HEK293 (cell line): Measurements from ENCODE around the gene NECAB2.

Source experiments
- CTCF ChIA-PET: fragments of 350-600 bp; formaldehyde crosslinking; extraction: SDS; loops from one replicate; lab custom pipeline; 2021; ENCODE audit warnings: antibody characterized with exemption; lab: Yijun Ruan, JAX
- POLR2A ChIA-PET: fragments of 300-600 bp; formaldehyde crosslinking; extraction: SDS; loops from one replicate; lab custom pipeline; 2020; ENCODE audit warnings: antibody characterized with exemption, inconsistent platforms; lab: Yijun Ruan, JAX
- H3K27ac ChIP-seq: fragments of 200-500 bp; sonication (Bioruptor generic); 2 replicates; pipeline ENCODE4 v1.5.1; 2014; ENCODE audit warnings: low read depth, low read length, control low read depth, inconsistent platforms; ENCODE audit errors: extremely low read depth
- H3K36me3 ChIP-seq, 2 experiments: fragments of 200-500 bp in 1 of 2; sonication (Bioruptor generic) in 1 of 2; 1 replicate in 1 of 2; 2 replicates in 1 of 2; pipeline ENCODE4 v1.5.1; 2014 to 2017; ENCODE audit warnings: inconsistent platforms in 2 of 2, low read length in 2 of 2; ENCODE audit not compliant: control insufficient read depth in 2 of 2, insufficient read depth in 1 of 2
- H3K4me1 ChIP-seq: fragments of 200-500 bp; sonication (Bioruptor generic); 2 replicates; pipeline ENCODE4 v1.5.1; 2014; ENCODE audit warnings: mild to moderate bottlenecking, low read length, inconsistent platforms; ENCODE audit not compliant: control insufficient read depth, insufficient read depth
- H3K4me3 ChIP-seq: 2 replicates; pipeline ENCODE4 v1.5.1; 2011; ENCODE audit warnings: low read depth, mild to moderate bottlenecking, control low read depth, low read length, moderate library complexity
- H3K9me3 ChIP-seq: fragments of 200-500 bp; sonication (Bioruptor generic); 2 replicates; pipeline ENCODE4 v1.5.1; 2014; ENCODE audit warnings: low read depth, low read length, inconsistent platforms; ENCODE audit not compliant: control insufficient read depth, insufficient read depth
- GLIS2 ChIP-seq: fragments of 450-650 bp; formaldehyde crosslinking; IDR thresholded peaks from 2 replicates; pipeline ENCODE4 v1.5.1; 2016; ENCODE audit warnings: missing biosample characterization, missing genetic modification characterization
- REST ChIP-seq: fragments of 450-650 bp; formaldehyde crosslinking; IDR thresholded peaks from 2 replicates; pipeline ENCODE4 v1.5.1; 2016; ENCODE audit warnings: missing biosample characterization, missing genetic modification characterization
- ZFP37 ChIP-seq: fragments of 450-650 bp; formaldehyde crosslinking; IDR thresholded peaks from 2 replicates; pipeline ENCODE4 v1.5.1; 2016; ENCODE audit warnings: missing biosample characterization, missing genetic modification characterization
- ZNF19 ChIP-seq: fragments of 450-650 bp; formaldehyde crosslinking; IDR thresholded peaks from 2 replicates; pipeline ENCODE4; 2016; ENCODE audit warnings: missing biosample characterization, missing genetic modification characterization, low read depth
- ZNF202 ChIP-seq: fragments of 450-650 bp; formaldehyde crosslinking; IDR thresholded peaks from 2 replicates; pipeline ENCODE4 v1.5.1; 2016; ENCODE audit warnings: missing biosample characterization, missing genetic modification characterization, borderline replicate concordance
- ZNF302 ChIP-seq: fragments of 450-650 bp; formaldehyde crosslinking; IDR thresholded peaks from 2 replicates; pipeline ENCODE4 v1.5.1; 2016; ENCODE audit warnings: missing biosample characterization, missing genetic modification characterization, low read depth
- ZNF473 ChIP-seq: fragments of 450-650 bp; formaldehyde crosslinking; IDR thresholded peaks from 2 replicates; pipeline ENCODE4 v1.5.1; 2017; ENCODE audit warnings: missing biosample characterization, missing genetic modification characterization
- ZNF555 ChIP-seq: fragments of 450-650 bp; formaldehyde crosslinking; conservative IDR thresholded peaks from 2 replicates; pipeline ENCODE4 v1.5.1; 2017; ENCODE audit warnings: missing biosample characterization, mild to moderate bottlenecking, missing genetic modification characterization, inconsistent platforms
- ZNF621 ChIP-seq: fragments of 450-650 bp; formaldehyde crosslinking; IDR thresholded peaks from 2 replicates; pipeline ENCODE4 v1.5.1; 2017; ENCODE audit warnings: missing biosample characterization, missing genetic modification characterization
- ZNF623 ChIP-seq: fragments of 450-650 bp; formaldehyde crosslinking; IDR thresholded peaks from 2 replicates; pipeline ENCODE4 v1.5.1; 2016; ENCODE audit warnings: missing biosample characterization, missing genetic modification characterization
- ZNF629 ChIP-seq: fragments of 450-650 bp; formaldehyde crosslinking; IDR thresholded peaks from 2 replicates; pipeline ENCODE4 v1.5.1; 2017; ENCODE audit warnings: missing biosample characterization, missing genetic modification characterization
- ZNF664 ChIP-seq: fragments of 450-650 bp; formaldehyde crosslinking; IDR thresholded peaks from 2 replicates; pipeline ENCODE4 v1.5.1; 2016; ENCODE audit warnings: missing biosample characterization, missing genetic modification characterization
- TF ChIP-seq, protein P1 (sequence below): fragments of 450-650 bp; formaldehyde crosslinking; IDR thresholded peaks from 2 replicates; pipeline ENCODE4 v1.5.1; 2016; ENCODE audit warnings: missing biosample characterization, missing genetic modification characterization
- TF ChIP-seq, protein P2 (sequence below): fragments of 450-650 bp; formaldehyde crosslinking; IDR thresholded peaks from 2 replicates; pipeline ENCODE4 v1.5.1; 2017; ENCODE audit warnings: missing biosample characterization, missing genetic modification characterization
- TF ChIP-seq, protein P3 (sequence below): fragments of 450-650 bp; formaldehyde crosslinking; IDR thresholded peaks from 2 replicates; pipeline ENCODE4 v1.5.1; 2017; ENCODE audit warnings: missing biosample characterization, mild to moderate bottlenecking, missing genetic modification characterization, moderate library complexity
- TF ChIP-seq, protein P4 (sequence below): fragments of 450-650 bp; formaldehyde crosslinking; IDR thresholded peaks from 2 replicates; pipeline ENCODE4 v1.5.1; 2016; ENCODE audit warnings: missing biosample characterization, missing genetic modification characterization

The NECAB2 gene

DNA sequence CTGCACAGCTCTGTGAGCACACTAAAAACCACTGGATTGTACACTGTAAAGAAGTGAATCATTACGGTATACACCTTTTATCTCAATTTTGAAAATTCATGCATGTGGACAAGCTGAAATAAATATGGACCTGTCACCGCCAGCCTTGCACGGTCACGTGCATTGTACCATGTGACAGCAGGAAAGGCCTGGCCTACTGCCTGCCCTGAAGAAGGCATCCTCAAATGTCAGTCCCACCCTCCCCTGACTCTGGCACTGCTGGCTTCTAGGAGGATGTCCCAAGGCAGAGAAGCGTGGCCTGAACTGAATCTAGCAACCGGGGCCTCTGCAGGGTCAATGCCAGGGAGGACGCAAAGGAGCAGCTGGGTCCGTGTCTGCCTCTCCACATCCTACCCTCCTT lies 39.9 kb downstream of the NECAB2 start (continued):
- TF ChIP-seq REST (tag by site-specific recombination) (no peak), ZNF664 (tag by site-specific recombination) (no peak), ZNF202 (tag by site-specific recombination) (no peak), ZNF623 (tag by site-specific recombination) (no peak), ZFP37 (tag by site-specific recombination) (no peak)
- TF ChIP-seq, protein P1, sequence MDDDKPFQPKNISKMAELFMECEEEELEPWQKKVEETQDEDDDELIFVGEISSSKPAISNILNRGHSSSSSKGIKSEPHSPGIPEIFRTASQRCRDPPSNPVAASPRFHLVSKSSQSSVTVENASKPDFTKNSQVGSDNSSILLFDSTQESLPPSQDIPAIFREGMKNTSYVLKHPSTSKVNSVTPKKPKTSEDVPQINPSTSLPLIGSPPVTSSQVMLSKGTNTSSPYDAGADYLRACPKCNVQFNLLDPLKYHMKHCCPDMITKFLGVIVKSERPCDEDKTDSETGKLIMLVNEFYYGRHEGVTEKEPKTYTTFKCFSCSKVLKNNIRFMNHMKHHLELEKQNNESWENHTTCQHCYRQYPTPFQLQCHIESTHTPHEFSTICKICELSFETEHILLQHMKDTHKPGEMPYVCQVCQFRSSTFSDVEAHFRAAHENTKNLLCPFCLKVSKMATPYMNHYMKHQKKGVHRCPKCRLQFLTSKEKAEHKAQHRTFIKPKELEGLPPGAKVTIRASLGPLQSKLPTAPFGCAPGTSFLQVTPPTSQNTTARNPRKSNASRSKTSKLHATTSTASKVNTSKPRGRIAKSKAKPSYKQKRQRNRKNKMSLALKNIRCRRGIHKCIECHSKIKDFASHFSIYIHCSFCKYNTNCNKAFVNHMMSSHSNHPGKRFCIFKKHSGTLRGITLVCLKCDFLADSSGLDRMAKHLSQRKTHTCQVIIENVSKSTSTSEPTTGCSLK (tag by site-specific recombination), result no peak
- TF ChIP-seq, protein P2, sequence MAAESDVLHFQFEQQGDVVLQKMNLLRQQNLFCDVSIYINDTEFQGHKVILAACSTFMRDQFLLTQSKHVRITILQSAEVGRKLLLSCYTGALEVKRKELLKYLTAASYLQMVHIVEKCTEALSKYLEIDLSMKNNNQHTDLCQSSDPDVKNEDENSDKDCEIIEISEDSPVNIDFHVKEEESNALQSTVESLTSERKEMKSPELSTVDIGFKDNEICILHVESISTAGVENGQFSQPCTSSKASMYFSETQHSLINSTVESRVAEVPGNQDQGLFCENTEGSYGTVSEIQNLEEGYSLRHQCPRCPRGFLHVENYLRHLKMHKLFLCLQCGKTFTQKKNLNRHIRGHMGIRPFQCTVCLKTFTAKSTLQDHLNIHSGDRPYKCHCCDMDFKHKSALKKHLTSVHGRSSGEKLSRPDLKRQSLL (tag by site-specific recombination), result no peak

DNA sequence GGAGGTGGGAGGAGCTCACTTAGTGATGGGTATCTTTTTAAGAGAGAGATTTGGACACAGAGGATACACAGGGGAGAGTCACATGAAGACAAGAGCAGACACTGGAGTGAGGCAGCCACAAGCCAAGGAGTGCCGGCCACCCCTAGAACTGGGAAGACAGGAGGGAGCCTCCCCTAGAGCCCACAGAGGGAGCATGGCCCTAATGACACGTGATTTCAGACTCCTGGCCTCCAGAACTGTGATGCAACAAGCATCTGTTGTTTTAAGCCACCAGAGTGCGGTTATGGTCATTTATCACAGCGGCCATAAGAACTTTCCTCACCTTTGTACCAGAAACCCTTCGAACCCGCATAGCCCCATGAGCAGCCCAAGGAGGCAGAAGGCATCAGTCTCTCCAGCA lies 41.2 kb downstream of the NECAB2 start:
- POLR2A ChIA-PET, result no interaction called here
- no peak overlapping the region for H3K4me3 ChIP-seq
- H3K4me1 ChIP-seq, result no peaks in the 10 kb centered on the region
- TF ChIP-seq ZNF473 (no peak), ZNF621 (tag by site-specific recombination) (no peak), ZNF19 (tag by site-specific recombination) (no peak), ZNF555 (tag by site-specific recombination) (no peak), GLIS2 (tag by site-specific recombination) (no peak), ZNF302 (tag by site-specific recombination) (no peak), ZNF629 (tag by site-specific recombination) (no peak)
- TF ChIP-seq, protein P3, sequence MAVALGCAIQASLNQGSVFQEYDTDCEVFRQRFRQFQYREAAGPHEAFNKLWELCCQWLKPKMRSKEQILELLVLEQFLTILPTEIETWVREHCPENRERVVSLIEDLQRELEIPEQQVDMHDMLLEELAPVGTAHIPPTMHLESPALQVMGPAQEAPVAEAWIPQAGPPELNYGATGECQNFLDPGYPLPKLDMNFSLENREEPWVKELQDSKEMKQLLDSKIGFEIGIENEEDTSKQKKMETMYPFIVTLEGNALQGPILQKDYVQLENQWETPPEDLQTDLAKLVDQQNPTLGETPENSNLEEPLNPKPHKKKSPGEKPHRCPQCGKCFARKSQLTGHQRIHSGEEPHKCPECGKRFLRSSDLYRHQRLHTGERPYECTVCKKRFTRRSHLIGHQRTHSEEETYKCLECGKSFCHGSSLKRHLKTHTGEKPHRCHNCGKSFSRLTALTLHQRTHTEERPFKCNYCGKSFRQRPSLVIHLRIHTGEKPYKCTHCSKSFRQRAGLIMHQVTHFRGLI (tag by site-specific recombination), result no peak
- TF ChIP-seq, protein P4, sequence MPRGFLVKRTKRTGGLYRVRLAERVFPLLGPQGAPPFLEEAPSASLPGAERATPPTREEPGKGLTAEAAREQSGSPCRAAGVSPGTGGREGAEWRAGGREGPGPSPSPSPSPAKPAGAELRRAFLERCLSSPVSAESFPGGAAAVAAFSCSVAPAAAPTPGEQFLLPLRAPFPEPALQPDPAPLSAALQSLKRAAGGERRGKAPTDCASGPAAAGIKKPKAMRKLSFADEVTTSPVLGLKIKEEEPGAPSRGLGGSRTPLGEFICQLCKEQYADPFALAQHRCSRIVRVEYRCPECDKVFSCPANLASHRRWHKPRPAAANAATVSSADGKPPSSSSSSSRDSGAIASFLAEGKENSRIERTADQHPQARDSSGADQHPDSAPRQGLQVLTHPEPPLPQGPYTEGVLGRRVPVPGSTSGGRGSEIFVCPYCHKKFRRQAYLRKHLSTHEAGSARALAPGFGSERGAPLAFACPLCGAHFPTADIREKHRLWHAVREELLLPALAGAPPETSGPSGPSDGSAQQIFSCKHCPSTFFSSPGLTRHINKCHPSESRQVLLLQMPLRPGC (tag by site-specific recombination), result no peak
- TF ChIP-seq, all 188 proteins: peak for 0
- CTCF ChIA-PET, result no interaction called here
- H3K36me3 ChIP-seq, result no peaks in the 10 kb centered on the region
- no peak overlapping the region for H3K27ac ChIP-seq
- no peaks in the 10 kb centered on the region for H3K9me3 ChIP-seq
